KOPT-K1 (cell line): ENCODE data around the gene TAGLN2.

Experiments
- H3K27ac ChIP-seq: fragments of 200-600 bp; sonication (generic); 2 replicates; pipeline ENCODE4 v1.5.1; 2016; ENCODE audit warnings: antibody characterized with exemption, mild to moderate bottlenecking, low read depth, low read length; ENCODE audit not compliant: poor library complexity, severe bottlenecking
- H3K36me3 ChIP-seq: fragments of 200-600 bp; sonication (generic); 2 replicates; pipeline ENCODE4 v1.5.1; 2017; ENCODE audit warnings: antibody characterized with exemption, mild to moderate bottlenecking, low read length, moderate library complexity; ENCODE audit not compliant: insufficient read depth
- H3K9me3 ChIP-seq: fragments of 200-600 bp; sonication (generic); 2 replicates; pipeline ENCODE4 v1.5.1; 2017; ENCODE audit warnings: antibody characterized with exemption, low read length, mild to moderate bottlenecking; ENCODE audit not compliant: insufficient read depth, poor library complexity, severe bottlenecking

Gene TAGLN2

DNA sequence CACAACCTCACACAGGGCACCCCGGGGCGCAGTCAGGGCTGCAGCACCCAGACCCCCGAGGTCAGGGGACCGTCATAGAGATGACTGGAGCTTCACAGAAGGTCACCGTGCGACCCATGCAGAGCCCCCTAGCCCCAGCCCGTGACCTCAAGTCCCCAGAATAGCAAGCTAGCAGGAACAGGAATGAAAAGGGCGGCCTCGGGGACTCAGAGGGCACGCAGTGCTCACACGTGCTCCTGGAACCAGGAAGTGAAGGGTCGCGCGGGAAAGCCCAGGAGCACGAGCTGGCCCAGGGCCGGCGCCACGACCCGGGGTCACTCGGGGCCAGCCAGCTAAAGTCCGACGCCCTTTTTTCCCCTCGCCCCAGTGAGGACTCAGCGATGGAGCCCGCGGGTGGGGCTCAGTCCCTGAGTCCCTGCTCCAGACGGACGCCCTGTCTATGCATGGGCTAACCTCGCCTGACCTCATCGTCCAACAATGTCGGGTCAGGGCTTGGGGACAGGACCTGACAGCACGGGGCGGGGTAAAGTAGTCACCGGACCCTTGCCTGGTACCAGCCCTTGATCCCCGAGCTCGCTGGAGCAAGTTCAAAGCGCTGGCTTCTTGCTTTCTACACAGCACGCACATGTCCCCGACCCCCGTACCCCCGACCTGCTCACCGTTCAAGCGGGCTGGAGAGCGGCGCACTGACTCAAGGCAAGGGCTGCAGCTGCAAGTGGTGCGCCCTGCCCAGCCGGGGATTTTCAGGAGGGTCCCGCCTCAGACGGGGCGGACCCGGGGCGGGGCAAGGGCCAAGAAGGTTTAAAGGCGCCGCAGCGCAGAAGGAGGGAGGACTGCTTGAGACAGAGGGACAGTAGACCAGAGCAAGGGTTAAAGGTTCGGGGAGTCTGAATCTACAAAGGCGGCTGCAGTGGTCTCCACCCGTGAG is at the start of gene TAGLN2:
TAGLN2 (minus strand) TSS at position 717 of the 928 bp plus-strand sequence. CDS start 4,998 bp downstream, outside the sequence.
- Histone ChIP-seq H3K36me3 (peaks cover 17% of the 10 kb centered on the region), H3K27ac (peak within 1 kb of the TSS; percentile 92), H3K9me3 (no peaks in the 10 kb centered on the region)

DNA sequence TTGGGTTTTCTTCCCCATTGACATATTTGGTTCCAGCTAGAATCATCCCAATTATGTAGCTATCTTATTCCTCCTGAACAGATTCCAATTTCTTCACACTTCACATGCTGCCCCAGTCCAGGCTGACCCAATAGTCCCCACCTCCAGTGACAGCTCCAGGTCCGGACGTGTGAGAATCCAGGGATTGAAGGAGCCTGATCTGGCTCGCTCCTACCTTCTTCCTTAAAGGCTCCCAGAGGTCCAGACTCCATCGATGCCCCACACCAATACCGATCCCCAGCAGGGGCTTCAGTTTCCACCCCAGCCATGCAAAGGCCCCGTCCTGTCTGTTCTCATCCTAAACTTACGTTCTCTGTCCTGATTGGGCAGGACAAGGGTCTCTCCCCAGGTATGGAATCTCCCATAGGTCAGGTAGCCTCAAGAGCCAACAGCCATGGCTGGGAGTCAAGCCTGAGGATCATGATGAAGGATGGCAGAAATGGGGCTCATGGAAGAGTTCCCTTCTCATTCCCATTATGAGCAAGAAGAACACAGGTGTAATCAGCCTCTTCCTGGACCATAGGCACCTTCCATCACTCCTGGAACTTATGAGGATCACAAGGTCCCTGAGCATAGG is 49.2 kb upstream of the TAGLN2 start:
- Histone ChIP-seq H3K36me3 (no peaks in the 10 kb centered on the region), H3K27ac (no peak overlapping the region), H3K9me3 (no peaks in the 10 kb centered on the region)

DNA sequence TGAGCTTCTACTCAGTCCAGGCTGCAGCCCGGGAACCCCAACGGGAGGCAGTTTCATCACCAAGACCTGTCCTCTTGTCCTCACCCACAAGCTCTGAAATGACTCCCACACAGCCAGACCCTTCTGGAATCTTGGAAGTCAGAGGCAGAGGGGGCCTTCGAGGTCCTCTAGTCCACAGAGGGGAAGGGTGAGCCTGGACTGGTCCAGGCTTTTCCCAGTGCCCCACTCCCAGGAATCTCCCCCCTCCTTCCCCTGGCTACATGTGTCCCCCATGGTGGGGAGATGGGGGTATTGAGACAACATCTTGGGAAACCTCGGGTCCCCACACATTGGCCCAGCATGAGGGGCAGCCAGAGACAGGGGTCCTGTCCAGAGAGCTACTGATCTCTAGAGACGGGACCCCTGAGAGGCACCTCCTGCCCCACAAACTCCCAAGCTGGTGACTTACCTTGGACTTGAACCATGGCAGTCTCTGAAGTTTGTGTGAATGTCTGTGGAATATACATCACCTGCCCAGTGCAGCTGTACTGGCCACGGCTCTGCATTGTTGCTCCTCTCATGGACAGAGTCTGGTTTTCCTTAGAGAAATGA is 48.1 kb upstream of the TAGLN2 start:
- Histone ChIP-seq H3K9me3 (no peaks in the 10 kb centered on the region), H3K27ac (no peak overlapping the region), H3K36me3 (no peaks in the 10 kb centered on the region)

DNA sequence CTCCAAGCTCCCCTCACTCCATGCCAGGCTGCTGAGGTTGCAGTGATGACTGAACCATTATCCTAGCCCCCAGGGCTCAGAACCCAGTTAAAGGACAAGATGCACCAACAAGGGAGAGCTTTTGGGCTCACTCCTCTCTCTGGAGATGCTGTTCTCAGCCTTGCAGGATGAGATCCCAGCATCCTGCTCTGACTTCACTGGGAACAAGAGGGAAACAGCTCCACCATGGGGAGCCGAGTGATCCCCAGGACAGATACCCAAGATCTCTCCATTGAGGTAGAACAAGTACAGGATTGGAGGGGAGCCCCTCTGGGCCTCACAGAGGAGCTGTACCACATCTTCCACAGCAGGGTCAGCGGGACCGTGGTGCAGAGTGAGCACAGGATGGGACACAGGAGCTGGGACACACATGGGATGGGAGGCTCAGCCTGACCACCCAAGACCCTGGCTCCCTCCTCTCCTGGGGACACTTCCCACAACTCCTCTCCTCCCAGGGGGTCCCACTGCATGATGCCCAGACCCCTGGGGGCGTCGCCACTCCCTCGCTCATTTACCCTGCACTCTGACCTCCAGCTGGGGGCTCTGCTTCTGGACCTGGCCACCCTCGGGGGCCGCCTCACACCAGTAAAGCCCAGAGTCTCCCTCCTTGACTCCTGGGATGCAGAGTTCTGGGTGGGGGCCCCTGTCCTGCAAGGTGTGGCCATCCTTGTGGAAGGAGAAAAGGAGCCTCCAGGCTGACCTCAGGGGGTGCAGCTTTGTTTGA is 47.3 kb upstream of the TAGLN2 start:
- no peaks in the 10 kb centered on the region for H3K9me3 ChIP-seq
- no peaks in the 10 kb centered on the region for H3K36me3 ChIP-seq
- no peak overlapping the region for H3K27ac ChIP-seq

DNA sequence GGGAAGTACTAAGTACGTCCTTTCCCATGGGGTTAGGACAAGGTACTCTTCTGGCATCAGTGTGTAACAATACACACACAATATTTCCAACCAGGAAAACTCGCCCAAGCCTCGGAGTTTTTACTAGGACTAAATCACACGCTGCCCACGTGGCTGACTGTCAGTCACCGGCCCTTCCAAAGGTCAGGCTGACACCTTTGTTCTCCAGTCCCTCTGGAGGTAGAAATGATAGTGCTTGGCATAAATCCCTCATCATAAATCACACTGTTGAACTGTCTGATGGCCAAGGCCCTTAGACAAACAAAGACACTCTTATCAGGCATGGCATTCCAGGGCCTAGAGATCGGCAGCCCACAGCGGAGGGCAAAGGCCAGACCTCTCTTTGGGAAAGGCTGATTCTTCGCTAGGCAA is 45.6 kb upstream of the TAGLN2 start:
- Histone ChIP-seq H3K27ac (no peak overlapping the region), H3K9me3 (no peaks in the 10 kb centered on the region), H3K36me3 (no peaks in the 10 kb centered on the region)

DNA sequence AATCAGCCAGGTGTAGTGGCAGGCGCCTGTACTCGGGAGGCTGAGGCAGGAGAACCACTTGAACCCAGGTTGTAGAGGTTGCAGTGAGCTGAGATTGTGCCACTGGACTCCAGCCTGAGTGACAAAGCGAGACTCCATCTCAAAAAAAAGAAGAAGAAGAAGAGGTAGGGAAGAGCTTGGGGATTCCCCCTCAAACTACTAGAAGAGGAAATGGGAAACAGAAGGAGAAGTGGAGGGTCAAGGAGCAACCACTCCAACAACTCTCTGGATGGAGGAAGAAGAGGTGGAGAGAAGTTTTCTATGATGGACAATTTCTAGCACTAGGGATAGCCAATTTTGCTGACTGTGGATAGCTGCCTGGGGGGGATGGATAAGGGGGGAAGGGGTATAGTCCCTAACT is 43.6 kb upstream of the TAGLN2 start:
- H3K27ac ChIP-seq, result no peak overlapping the region
- no peaks in the 10 kb centered on the region for H3K36me3 ChIP-seq
- H3K9me3 ChIP-seq, result no peaks in the 10 kb centered on the region

DNA sequence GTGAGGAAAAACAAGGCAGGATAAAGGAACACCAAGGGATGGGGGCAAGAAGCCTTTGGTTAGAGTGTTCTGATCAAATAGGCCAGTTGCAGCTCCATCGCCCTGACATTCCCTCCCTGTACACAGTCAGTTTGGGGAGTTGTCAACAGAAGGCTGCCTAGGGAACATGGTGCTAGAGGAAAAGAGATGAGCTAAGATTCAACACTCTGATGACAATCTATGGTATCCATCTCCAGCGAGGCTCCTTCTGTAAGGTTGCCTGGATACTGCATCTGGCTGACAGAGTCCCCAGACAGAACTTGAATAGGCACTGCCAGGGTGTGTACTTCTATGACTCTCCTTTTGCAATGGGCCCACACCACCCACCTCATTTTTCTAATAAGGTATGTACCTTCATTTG is 40.0 kb upstream of the TAGLN2 start:
- Histone ChIP-seq H3K36me3 (no peaks in the 10 kb centered on the region), H3K27ac (no peak overlapping the region), H3K9me3 (no peaks in the 10 kb centered on the region)

DNA sequence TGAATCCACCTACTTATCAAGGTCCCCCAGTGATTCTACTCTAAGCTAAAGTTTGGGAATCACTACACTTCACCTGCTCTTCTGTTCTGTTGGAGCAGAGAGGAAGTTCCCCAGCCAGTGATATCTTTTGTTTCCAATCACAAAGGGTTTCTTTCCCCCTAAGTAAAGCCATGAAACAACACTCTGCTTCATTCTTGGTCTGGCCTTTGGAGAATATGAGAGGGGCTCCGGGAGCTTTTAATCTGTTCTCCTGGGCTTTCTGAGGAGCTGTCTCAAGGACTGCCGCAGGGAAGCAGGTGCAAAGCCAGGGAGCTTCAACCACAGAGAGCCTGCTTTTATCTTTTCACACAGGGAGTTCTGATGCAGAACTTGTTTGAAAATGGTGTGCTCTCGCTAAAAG is 38.8 kb upstream of the TAGLN2 start:
- H3K9me3 ChIP-seq, result no peaks in the 10 kb centered on the region
- H3K27ac ChIP-seq, result no peak overlapping the region
- H3K36me3 ChIP-seq, result no peaks in the 10 kb centered on the region

DNA sequence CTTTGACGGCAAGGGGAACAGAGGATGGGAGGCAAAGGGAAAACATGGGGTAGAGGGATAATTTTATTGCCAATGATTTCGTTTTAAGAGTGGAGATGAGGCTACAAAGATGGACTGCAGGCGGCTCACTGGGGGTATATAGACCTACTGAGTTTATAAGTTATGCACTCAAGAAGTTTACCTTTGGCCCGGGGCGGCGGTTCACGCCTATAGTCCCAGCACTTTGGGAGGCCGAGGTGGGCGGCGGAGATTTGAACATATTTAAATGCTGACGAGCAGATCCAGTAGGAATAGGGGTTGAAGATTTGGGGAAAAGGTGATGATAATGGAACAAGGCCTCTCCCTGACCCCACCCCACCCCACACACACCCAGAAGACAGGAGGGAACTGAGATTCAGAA is 36.9 kb upstream of the TAGLN2 start:
- Histone ChIP-seq H3K9me3 (no peaks in the 10 kb centered on the region), H3K36me3 (no peaks in the 10 kb centered on the region), H3K27ac (no peak overlapping the region)

DNA sequence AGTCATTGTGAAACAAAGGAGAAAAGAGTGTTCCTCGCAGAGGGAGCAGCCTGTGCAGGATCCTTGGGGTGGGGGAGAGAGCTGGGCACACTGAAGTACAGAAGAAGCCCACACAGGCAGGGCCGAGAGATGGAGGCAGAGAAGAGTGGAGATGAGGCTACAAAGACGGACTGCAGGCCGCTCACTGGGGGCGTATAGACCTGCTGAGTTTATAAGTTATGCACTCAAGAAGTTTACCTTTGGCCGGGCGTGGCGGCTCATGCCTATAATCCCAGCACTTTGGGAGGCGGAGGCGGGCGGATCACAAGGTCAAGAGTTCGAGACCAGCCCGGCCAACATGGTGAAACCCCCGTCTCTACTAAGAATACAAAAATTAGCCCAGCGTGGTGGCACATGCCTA is 36.3 kb upstream of the TAGLN2 start:
- H3K27ac ChIP-seq, result no peak overlapping the region
- H3K9me3 ChIP-seq, result no peaks in the 10 kb centered on the region
- no peaks in the 10 kb centered on the region for H3K36me3 ChIP-seq

DNA sequence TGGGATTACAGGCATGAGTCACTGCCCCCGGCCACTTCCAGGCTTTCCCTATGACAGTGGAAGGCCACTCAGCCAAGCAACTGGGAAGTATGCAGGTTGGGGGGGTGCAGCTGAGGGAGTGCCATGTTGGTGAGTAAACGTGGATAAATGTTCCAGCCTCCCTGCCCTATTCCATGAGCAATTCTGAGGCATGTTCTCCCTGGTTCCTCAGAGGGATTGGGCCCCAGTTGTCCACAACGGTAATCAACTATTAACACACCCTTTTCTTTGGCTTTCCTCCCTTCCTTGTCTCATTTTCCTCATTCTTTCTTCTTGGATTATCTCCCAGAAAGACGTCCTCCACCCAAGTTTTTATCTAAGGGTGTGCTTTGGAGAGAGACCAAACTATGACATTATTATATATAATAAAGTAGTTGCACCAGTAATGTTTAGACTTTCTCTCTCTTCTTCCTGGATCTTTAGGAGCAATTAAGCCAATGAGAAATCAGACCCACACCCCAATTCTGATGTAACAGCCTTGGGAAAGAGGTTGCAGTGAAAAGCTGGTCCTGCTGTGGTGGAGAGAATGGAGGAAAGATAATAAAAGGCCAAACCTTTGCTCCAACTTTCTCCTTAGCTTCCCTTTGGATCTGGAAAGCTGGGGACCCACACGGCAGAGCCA is 35.5 kb upstream of the TAGLN2 start:
- no peaks in the 10 kb centered on the region for H3K9me3 ChIP-seq
- no peak overlapping the region for H3K27ac ChIP-seq
- no peaks in the 10 kb centered on the region for H3K36me3 ChIP-seq

DNA sequence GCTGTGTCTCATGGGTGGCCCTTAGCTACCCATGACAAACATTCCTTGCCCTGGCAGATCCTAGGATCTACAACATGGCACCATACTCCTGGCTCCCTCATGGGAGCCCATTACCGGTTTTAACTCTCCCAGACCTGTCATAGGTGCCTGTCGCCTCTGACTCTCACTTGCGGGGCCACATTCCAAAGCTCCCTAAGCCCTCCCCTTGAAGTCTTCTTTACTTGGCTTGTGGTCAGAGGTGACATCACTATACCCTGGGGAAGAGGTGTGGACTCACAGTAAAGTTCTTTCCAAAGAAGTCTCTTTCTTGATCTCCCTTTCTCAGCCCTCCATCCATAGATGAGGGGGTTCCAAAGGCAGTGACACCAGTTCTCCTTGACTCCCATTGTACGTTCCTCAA is 34.1 kb upstream of the TAGLN2 start:
- Histone ChIP-seq H3K27ac (no peak overlapping the region), H3K9me3 (no peaks in the 10 kb centered on the region), H3K36me3 (no peaks in the 10 kb centered on the region)

DNA sequence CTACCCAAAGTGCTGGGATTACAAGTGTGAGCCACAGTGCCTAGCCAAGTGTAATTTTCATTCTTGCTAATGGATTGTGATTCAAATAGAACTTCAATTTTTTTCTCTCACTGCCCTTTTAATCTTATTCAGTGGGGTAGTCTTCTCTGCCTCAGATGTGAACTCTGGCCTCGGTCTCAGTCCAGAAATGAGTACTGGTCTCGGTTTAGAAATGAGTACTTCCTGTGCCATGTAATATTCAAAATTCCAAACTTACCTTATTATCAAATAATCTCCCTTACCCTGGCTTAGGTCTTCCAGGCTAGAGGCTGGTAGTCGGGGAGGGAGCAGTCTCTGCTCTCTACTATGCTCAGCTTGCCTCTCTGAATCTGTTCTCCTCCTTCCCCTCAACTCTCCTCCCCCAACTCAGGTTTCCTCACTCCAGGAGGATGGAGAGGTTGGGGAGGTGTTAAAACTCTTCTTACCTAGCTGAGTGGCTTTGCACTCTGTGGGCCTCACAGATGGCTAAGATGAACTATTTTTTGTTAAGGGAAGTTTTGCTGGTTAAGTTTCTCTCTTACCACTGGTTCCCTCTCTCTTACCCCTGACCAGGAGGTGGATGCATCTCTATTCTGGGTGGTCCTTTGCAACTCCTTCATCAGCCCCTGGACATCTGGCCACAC is 33.5 kb upstream of the TAGLN2 start:
- H3K27ac ChIP-seq, result no peak overlapping the region
- no peaks in the 10 kb centered on the region for H3K9me3 ChIP-seq
- no peaks in the 10 kb centered on the region for H3K36me3 ChIP-seq

DNA sequence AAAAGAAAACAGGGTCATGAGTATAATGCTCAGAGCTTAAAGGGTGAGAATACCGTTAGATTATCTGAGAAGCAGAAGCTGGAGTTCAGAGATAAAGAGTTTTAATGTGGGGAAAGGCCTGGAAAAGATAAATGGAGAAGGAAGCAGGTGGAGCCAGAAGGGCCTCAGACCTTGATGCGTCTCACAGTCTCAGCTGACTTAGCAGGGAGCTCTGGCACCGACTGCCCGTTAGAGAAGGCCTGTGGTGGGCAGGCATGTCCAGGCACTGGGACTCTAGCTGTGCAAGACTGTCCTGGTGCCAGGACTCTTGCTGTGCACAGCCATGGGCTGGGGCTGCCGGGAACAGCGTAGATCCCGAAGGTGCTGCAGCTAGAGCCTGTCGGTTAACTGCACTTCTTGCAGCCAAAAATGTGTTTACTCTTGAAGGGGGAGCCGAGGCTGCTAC is 32.5 kb upstream of the TAGLN2 start:
- Histone ChIP-seq H3K36me3 (no peaks in the 10 kb centered on the region), H3K9me3 (no peaks in the 10 kb centered on the region), H3K27ac (no peak overlapping the region)
